Esophagus (tissue), 2 donors: ENCODE data around the gene EXOSC5. TPM values are rescaled to one million over a fixed set of nuclear protein-coding genes. Genes with fewer than 3 reads are reported as not detected.

Source experiments
- H3K27ac ChIP-seq, 2 donors: one replicate each; pipeline ENCODE4 v1.5.1; 2013; ENCODE audit warnings: low read depth in 2 of 2, mild to moderate bottlenecking in 2 of 2, inconsistent platforms in 1 of 2, low read length in 1 of 2, moderate library complexity in 1 of 2
- H3K27me3 ChIP-seq, 2 donors: one replicate each; pipeline ENCODE4 v1.6.1; 2013; ENCODE audit warnings: low read length in 2 of 2, control low read depth in 1 of 2, mild to moderate bottlenecking in 1 of 2; ENCODE audit not compliant: insufficient read depth in 2 of 2, control insufficient read depth in 1 of 2
- H3K36me3 ChIP-seq, 2 donors: one replicate each; pipeline ENCODE4 v1.6.1; 2013; ENCODE audit warnings: low read length in 1 of 2; ENCODE audit not compliant: control insufficient read depth in 2 of 2, insufficient read depth in 2 of 2
- H3K4me1 ChIP-seq, 2 donors: one replicate each; pipeline ENCODE4 v1.6.1; 2013; ENCODE audit warnings: low read length in 1 of 2; ENCODE audit not compliant: control insufficient read depth in 2 of 2, insufficient read depth in 2 of 2
- H3K4me3 ChIP-seq, 2 donors: one replicate each; pipeline ENCODE4 v1.5.1; 2013; ENCODE audit warnings: low read length in 2 of 2, mild to moderate bottlenecking in 2 of 2, low read depth in 1 of 2, moderate library complexity in 1 of 2
- H3K9me3 ChIP-seq, 2 donors: one replicate each; pipeline ENCODE4 v1.6.1; 2013; ENCODE audit warnings: mild to moderate bottlenecking in 2 of 2, low read depth in 1 of 2, low read length in 1 of 2, moderate library complexity in 1 of 2; ENCODE audit not compliant: control insufficient read depth in 2 of 2, insufficient read depth in 1 of 2
- WGBS, 2 donors: extraction: QIAGEN DNeasy Blood & Tissue Kit; methylation state at CpG; one replicate each; pipeline ENCODE4 v1.1.7; 2013; 5-methylcytosine and 5-hydroxymethylcytosine counted together
- polyA plus RNA-seq, 2 donors: library from polyadenylated mRNA; stranded (reverse); fragments of 200-250 nt; gene quantifications; one replicate each; pipeline ENCODE4 v1.2.3, GENCODE V29; 2013
- donor health status: healthy with polysubstance abuse.
- donor health status: Bipolar disorder and iron deficiency.

Gene EXOSC5
- polyA plus RNA-seq, 2 donors = 26.3 to 31.9 TPM

- 72 to 75% methylated on average over 8 of the region's 8 CpGs for WGBS, 2 donors
Observed at GRCh38 chr19:41420101-41420880, 23.1 kb upstream of the EXOSC5 start.

DNA sequence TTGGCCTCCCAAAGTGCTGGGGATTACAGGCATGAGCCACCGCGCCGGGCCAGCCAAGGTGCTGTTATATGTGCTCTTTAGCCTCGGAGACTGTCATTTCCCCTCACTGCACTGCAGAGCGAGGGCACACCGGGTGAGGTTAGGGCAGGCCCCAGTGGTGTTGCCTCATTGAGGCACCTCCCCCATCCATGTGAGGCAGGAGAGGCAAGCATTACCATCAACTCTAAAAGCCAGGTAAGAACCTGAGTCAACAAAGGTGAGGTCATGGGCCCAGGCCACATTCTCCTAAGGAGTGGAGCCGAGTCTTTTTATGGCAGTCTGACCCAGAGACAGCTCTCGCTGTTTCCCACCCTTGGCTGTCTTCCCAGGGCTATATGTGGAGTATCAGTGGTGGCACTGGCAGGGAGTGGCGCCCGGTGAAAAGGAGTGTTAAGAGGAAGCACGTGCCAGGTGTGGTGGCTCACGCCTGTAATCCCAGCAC, 19.1 kb upstream of the EXOSC5 start:
- 64 to 79% methylated on average over 12 of the region's 12 CpGs for WGBS, 2 donors
- peaks cover 18 to 42% of the 10 kb centered on the region in 2 donors for H3K36me3 ChIP-seq

More at GRCh38 chr19:41420101-41420880, 23.1 kb upstream of the EXOSC5 start:
- peak overlapping the region; percentile 35 to 59 for H3K27ac ChIP-seq
- no peak overlapping the region for H3K4me3 ChIP-seq
- H3K4me1 ChIP-seq = peaks cover 0 to 14% of the 10 kb centered on the region in 2 donors
- H3K36me3 ChIP-seq = peaks cover 24 to 57% of the 10 kb centered on the region in 2 donors
- H3K27me3 ChIP-seq = no peaks in the 10 kb centered on the region
- H3K9me3 ChIP-seq = peaks cover 0 to 3% of the 10 kb centered on the region in 2 donors

DNA sequence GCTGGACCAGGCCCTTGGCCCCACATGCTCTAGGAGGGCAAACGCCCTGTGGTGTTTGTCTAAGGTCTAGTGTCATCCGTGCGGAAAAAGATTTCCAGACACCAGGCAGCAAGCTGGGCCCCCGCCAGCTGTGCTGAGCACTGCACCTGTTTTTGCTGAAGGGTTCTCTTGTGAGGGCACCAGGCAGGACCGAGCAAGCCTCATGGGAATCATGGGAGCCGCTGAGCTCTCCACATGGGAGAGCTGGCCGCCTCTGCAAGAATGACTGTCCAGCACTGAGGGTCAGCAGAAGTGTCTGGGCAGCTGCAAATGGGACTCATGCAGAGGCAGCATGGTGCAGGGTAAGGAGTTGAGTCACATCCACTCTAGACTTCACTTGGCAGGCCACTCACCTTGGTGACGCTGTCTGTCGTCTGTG, 18.0 kb upstream of the EXOSC5 start:
- peaks cover 18 to 40% of the 10 kb centered on the region in 2 donors for H3K36me3 ChIP-seq
- H3K9me3 ChIP-seq = peaks cover 0 to 1% of the 10 kb centered on the region in 2 donors
- H3K4me3 ChIP-seq = no peak overlapping the region
- WGBS, 2 donors = 79 to 84% methylated on average over 9 of the region's 9 CpGs
- H3K4me1 ChIP-seq = peaks cover 3 to 7% of the 10 kb centered on the region in 2 donors
- peak overlapping the region in 1 of 2 donors; percentile 24 for H3K27ac ChIP-seq
- no peaks in the 10 kb centered on the region for H3K27me3 ChIP-seq

More for the DNA sequence above, 19.1 kb upstream of the EXOSC5 start:
- H3K9me3 ChIP-seq = peaks cover 0 to 1% of the 10 kb centered on the region in 2 donors
- H3K27me3 ChIP-seq = no peaks in the 10 kb centered on the region
- peaks cover 3 to 9% of the 10 kb centered on the region in 2 donors for H3K4me1 ChIP-seq
- H3K27ac ChIP-seq = peak overlapping the region; percentile 14 to 81
- H3K4me3 ChIP-seq = no peak overlapping the region

DNA sequence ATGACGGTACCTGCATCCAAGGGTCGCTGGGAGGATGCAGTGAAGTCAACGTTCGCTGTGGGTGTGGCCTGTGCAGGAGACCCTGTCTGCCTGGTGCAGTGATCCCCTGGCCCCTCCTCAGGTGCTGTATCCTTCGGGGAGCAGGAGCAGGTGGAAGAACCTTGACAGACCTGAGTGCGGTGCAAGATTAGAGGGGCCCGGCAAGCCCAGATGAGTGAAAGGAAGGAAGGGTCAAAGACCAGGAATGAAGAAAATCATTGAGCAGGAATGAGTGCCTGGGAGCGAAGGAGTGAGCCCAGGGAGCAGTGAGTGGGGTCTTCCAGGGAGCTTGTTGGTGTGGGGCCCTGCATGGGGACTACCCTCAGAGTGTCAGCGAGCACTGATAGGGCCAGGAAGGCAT, 17.3 kb upstream of the EXOSC5 start:
- Histone ChIP-seq H3K36me3 (peaks cover 14 to 36% of the 10 kb centered on the region in 2 donors), H3K27ac (no peak overlapping the region), H3K27me3 (no peaks in the 10 kb centered on the region), H3K4me1 (peaks cover 3 to 7% of the 10 kb centered on the region in 2 donors), H3K4me3 (no peak overlapping the region), H3K9me3 (peaks cover 0 to 1% of the 10 kb centered on the region in 2 donors)
- WGBS, 2 donors = 87 to 89% methylated on average over 9 of the region's 9 CpGs

DNA sequence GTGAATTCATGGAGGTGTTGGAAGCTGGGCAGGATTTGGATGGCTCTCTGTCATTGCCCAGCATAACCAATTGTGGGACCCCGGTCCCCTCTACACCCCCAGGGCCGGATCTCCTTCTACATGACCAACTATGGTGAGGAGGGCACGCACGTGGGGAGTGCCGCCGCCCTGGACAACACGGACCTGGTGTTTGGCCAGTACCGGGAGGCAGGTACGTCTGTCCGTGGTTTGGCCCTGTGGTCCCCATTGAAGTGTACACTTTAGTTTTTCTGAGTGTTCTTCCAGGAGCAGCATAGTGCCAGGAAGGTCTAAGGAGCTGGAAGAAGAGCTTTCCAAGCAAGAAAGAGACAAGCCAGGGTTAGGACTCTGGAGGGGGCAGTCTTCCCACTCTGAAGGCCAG, 16.8 kb upstream of the EXOSC5 start:
- 91 to 92% methylated on average over 10 of the region's 10 CpGs for WGBS, 2 donors
- Histone ChIP-seq H3K27me3 (no peaks in the 10 kb centered on the region), H3K36me3 (peaks cover 12 to 33% of the 10 kb centered on the region in 2 donors)

DNA sequence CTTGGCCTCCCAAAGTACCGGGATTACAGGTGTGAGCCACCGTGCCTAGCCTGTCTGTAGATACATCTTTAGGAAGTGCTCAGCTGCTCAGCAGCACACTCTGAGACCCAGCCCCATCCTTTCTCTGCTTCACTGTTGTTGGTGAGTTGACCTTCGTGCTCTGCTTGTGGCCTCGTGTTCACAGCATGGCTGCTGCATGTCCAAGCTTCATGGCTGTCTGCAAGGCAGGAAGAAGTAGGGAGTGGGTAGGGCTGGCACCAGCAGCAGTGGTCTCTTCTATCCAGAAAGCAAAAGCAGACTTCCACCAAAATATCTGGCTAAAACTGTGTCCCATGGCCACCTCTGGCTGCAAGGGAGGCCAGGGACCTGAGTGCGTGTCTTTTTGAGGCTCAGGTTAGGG, 15.8 kb upstream of the EXOSC5 start:
- no peaks in the 10 kb centered on the region for H3K27me3 ChIP-seq
- H3K27ac ChIP-seq = no peak overlapping the region
- H3K4me3 ChIP-seq = no peak overlapping the region
- H3K4me1 ChIP-seq = peaks cover 3 to 7% of the 10 kb centered on the region in 2 donors
- 96 to 97% methylated on average over 5 of the region's 5 CpGs for WGBS, 2 donors
- no peaks in the 10 kb centered on the region for H3K9me3 ChIP-seq
- H3K36me3 ChIP-seq = peaks cover 5 to 31% of the 10 kb centered on the region in 2 donors

More for the DNA sequence above, 16.8 kb upstream of the EXOSC5 start:
- H3K9me3 ChIP-seq = peaks cover 0 to under 1% of the 10 kb centered on the region in 2 donors
- H3K4me1 ChIP-seq = peaks cover 3 to 7% of the 10 kb centered on the region in 2 donors
- H3K4me3 ChIP-seq = no peak overlapping the region
- H3K27ac ChIP-seq = no peak overlapping the region

DNA sequence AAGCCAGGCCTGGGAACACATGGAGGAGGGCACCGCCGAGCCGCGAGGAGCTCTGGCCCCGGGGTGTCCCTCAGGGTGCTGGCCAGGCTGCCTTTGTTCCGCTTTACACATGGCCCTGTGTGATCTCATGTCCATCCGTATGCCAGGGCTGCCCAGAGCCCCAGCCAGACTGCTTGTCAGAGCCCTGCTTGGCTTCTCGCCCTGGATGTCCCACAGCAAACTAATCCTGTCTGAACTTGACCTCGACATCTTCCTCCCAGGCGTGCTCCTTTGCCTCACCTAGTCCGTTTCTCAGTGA, 14.8 kb upstream of the EXOSC5 start:
- Histone ChIP-seq H3K27me3 (no peaks in the 10 kb centered on the region), H3K36me3 (peaks cover 5 to 31% of the 10 kb centered on the region in 2 donors), H3K4me1 (peaks cover 3 to 7% of the 10 kb centered on the region in 2 donors), H3K27ac (peak overlapping the region; percentile 23 to 54), H3K4me3 (no peak overlapping the region), H3K9me3 (no peaks in the 10 kb centered on the region)
- WGBS, 2 donors = 51 to 68% methylated on average over 11 of the region's 11 CpGs

DNA sequence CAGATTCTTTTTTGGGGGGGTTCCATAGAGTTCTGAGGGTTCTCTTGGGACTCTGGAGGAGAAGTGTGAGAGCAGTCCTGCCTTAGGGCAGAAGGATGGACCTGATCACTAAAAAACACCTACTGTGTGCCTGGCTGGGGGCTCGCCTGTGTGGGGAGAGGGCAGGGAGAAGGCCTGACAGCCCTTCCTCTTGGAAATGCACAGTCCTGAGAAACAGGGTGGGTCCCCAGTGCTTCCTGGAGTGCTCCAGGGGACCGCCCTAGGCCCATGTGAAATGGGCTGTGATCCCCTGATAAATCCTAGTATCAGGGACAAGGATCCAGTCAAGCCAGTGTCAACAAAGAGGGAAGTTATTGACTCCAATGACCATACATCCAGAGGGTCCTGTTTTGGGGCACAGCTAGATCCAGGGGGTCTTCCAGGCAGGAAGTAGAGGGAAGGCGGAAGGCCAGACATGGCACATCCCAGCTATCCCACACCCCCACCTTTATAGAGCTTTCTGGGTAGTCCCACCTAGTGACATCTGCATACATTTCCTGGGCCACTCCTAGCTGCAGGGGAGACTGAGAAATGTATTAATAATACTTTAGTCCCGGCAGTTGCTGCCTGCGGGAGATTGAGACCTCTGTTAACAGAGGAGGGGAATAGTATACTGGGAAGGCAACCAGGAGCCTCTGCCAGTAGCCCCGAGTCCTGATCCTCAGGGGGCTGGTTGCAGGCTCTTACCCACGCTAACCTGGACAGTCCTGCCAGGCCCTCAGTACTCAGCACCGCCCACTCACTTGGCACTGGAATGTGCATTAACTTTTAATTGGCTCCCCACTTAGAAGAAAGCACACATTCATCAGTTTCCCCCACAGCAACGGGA, 14.2 kb upstream of the EXOSC5 start:
- H3K27ac ChIP-seq = peak overlapping the region; percentile 23 to 54
- 56 to 67% methylated on average over 9 of the region's 9 CpGs for WGBS, 2 donors

GRCh38 chr19:41410336-41411054, 13.3 kb upstream of the EXOSC5 start:
- Histone ChIP-seq H3K36me3 (peaks cover 5 to 26% of the 10 kb centered on the region in 2 donors), H3K27me3 (no peaks in the 10 kb centered on the region), H3K9me3 (no peaks in the 10 kb centered on the region), H3K27ac (peak overlapping the region in 1 of 2 donors; percentile 15), H3K4me3 (no peak overlapping the region), H3K4me1 (peaks cover 3 to 13% of the 10 kb centered on the region in 2 donors)
- WGBS, 2 donors = 92 to 93% methylated on average over 23 of the region's 23 CpGs

More for the DNA sequence above, 14.2 kb upstream of the EXOSC5 start:
- Histone ChIP-seq H3K27me3 (no peaks in the 10 kb centered on the region), H3K36me3 (peaks cover 5 to 30% of the 10 kb centered on the region in 2 donors), H3K4me3 (no peak overlapping the region), H3K4me1 (peaks cover 3 to 7% of the 10 kb centered on the region in 2 donors), H3K9me3 (no peaks in the 10 kb centered on the region)
